Chondrocyte (in vitro differentiated cells): ENCODE measurements around the gene UPP2. TPM values are rescaled to one million over a fixed set of nuclear protein-coding genes. Genes with fewer than 3 reads are reported as not detected.

Source experiments
- DNase-seq: peaks from one replicate; pipeline ENCODE4 v3.0.0; 2021; ENCODE audit warnings: mixed read lengths, low spot score
- H3K27ac Mint-ChIP-seq: one replicate; pipeline ENCODE4 v1.8.0; 2021; ENCODE audit warnings: mild to moderate bottlenecking, moderate library complexity, mixed read lengths; ENCODE audit not compliant: unreplicated experiment
- H3K27me3 Mint-ChIP-seq: 2 replicates; pipeline ENCODE4 v1.8.0; 2021; ENCODE audit warnings: low read depth, mixed read lengths
- H3K36me3 Mint-ChIP-seq: 2 replicates; pipeline ENCODE4 v1.8.0; 2021; ENCODE audit warnings: low read depth, mixed read lengths
- H3K4me1 Mint-ChIP-seq: 2 replicates; pipeline ENCODE4 v1.8.0; 2021; ENCODE audit warnings: low read depth, mild to moderate bottlenecking, mixed read lengths
- H3K4me3 Mint-ChIP-seq: one replicate; pipeline ENCODE4 v1.8.0; 2021; ENCODE audit warnings: mild to moderate bottlenecking, moderate library complexity, mixed read lengths; ENCODE audit not compliant: unreplicated experiment
- H3K9me3 Mint-ChIP-seq: 2 replicates; pipeline ENCODE4 v1.8.0; 2021; ENCODE audit warnings: low read depth, mixed read lengths
- total RNA-seq: library from RNA; stranded (reverse); gene quantifications from 3 replicates; pipeline ENCODE4 v1.2.1, GENCODE V29; 2021
- TF ChIP-seq, protein P1 (sequence below): fragments of 200-600 bp; sonication (generic); IDR thresholded peaks from 2 replicates; pipeline ENCODE4 v1.5.0; 2021; ENCODE audit warnings: antibody characterized with exemption, mild to moderate bottlenecking, moderate library complexity

UPP2 gene
- total RNA-seq, 1 donor from 2014 or later = not detected

DNA sequence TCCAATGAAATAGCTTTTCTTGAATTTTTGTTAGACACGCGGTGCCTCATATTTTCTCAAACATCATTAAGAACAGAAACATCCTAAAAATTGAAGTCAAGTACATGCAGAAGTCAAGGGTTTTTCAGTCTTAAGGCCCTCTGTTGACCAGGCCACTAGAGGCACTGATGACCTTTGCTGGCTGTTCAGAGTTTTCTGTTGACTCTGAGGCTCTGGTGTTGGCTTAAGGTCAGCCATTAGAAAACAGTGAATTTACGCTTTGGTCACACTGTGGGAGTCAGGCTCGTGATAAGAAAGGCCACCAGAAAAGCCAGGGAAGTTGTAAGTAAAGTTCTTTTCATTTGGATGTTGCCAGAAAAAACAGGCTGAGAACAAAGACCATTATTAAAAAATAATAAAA lies 5.8 kb upstream of the UPP2 start:
- no peaks in the 10 kb centered on the region for H3K36me3 Mint-ChIP-seq
- no peak overlapping the region for H3K27ac Mint-ChIP-seq
- TF ChIP-seq, protein P1, sequence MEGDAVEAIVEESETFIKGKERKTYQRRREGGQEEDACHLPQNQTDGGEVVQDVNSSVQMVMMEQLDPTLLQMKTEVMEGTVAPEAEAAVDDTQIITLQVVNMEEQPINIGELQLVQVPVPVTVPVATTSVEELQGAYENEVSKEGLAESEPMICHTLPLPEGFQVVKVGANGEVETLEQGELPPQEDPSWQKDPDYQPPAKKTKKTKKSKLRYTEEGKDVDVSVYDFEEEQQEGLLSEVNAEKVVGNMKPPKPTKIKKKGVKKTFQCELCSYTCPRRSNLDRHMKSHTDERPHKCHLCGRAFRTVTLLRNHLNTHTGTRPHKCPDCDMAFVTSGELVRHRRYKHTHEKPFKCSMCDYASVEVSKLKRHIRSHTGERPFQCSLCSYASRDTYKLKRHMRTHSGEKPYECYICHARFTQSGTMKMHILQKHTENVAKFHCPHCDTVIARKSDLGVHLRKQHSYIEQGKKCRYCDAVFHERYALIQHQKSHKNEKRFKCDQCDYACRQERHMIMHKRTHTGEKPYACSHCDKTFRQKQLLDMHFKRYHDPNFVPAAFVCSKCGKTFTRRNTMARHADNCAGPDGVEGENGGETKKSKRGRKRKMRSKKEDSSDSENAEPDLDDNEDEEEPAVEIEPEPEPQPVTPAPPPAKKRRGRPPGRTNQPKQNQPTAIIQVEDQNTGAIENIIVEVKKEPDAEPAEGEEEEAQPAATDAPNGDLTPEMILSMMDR = no peak
- DNase-seq = no peak
- no peaks in the 10 kb centered on the region for H3K27me3 Mint-ChIP-seq
- H3K4me3 Mint-ChIP-seq = no peak overlapping the region
- no peaks in the 10 kb centered on the region for H3K4me1 Mint-ChIP-seq
- no peaks in the 10 kb centered on the region for H3K9me3 Mint-ChIP-seq

DNA sequence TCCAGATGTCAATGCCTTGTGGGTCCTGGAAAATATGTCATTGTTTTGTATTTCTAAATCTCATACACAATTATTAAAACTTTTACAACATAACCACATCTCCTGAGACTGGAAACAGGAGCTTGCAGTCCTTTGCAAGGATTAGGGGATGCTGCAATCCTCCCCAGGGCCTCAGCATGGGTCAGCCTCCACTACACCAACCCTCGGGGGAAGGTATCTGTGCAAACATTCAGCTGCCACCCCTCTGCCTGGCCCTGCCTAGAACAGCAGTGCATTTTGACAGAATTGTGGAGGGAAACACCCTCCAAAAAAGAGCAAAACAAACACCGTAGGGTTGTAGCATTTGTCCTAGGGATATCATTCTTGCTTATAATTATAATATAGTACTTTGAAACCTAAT lies 4.2 kb upstream of the UPP2 start:
- Mint-ChIP-seq H3K27ac (no peak overlapping the region), H3K9me3 (no peaks in the 10 kb centered on the region), H3K4me3 (no peak overlapping the region), H3K4me1 (no peaks in the 10 kb centered on the region), H3K27me3 (no peaks in the 10 kb centered on the region), H3K36me3 (no peaks in the 10 kb centered on the region)
- no peak for DNase-seq
- TF ChIP-seq, protein P1 = no peak

DNA sequence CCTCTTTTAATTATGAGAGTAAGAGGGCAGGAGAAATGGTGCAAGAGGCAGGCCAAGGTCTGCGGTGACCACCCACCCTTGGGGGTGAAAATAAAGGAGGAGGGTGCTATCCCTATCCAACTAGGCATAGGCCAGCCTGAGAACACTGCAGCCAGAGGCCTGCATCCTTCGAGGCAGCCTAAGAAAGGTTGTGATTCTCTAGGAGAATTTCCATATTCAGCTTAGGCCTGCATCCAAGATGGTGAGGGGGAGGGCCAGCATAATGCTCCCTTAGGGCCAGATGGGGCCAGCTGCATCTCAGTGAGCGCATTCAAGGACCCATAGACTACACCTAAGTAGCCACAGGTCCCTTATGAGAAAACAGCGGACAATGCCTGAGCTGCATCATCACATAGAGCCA lies 3.5 kb upstream of the UPP2 start:
- Mint-ChIP-seq H3K4me1 (no peaks in the 10 kb centered on the region), H3K4me3 (no peak overlapping the region), H3K36me3 (no peaks in the 10 kb centered on the region), H3K27ac (no peak overlapping the region), H3K27me3 (no peaks in the 10 kb centered on the region), H3K9me3 (no peaks in the 10 kb centered on the region)
- no peak for DNase-seq
- TF ChIP-seq, protein P1 = no peak

DNA sequence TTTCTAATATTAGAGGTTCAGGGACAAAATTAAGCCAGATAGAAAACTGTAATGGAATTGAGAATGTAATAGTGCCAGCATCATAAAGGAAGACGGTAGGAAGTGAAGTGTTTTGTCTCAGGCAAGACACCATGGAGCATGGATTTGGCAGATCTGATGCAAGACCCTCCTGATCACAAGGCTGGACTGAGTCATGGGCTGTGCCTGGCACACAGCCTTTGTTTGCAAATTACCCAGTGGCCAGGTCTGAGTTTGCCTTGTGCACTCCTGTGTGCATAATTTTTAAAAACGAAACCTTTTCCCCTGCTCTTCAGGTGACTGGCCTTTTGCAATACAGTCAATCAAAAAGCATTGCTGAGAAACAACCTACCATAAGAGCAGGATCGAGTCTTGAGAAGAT lies 2.0 kb upstream of the UPP2 start:
- Mint-ChIP-seq H3K36me3 (peaks cover 2% of the 10 kb centered on the region), H3K27ac (no peak overlapping the region), H3K4me1 (no peaks in the 10 kb centered on the region), H3K4me3 (no peak overlapping the region), H3K9me3 (no peaks in the 10 kb centered on the region), H3K27me3 (no peaks in the 10 kb centered on the region)
- TF ChIP-seq, protein P1 = no peak
- no peak for DNase-seq

DNA sequence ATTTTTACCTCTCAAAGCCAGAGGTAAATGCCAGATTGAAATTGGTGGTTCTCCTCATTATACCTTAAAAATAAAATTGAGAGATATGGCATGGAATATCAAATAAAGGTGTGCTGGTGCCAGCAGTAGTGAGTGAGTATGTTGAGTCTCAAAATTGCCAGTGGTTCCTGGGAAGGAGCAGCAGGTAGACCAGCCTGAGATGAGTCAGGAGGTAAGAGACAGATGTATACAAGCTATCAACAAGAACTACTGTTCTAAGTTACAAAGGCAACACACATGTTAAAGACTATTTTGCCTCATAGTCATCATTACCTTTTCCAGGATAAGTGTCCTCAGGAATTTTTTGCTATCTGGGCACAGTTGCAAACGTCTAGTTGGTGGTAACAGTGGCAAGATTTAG lies 1.3 kb upstream of the UPP2 start:
- TF ChIP-seq, protein P1 = no peak
- H3K27me3 Mint-ChIP-seq = no peaks in the 10 kb centered on the region
- no peaks in the 10 kb centered on the region for H3K9me3 Mint-ChIP-seq

More for the DNA sequence above, 1.3 kb upstream of the UPP2 start:
- no peaks in the 10 kb centered on the region for H3K4me1 Mint-ChIP-seq
- H3K27ac Mint-ChIP-seq = no peak overlapping the region
- H3K36me3 Mint-ChIP-seq = peaks cover 2% of the 10 kb centered on the region
- no peak overlapping the region for H3K4me3 Mint-ChIP-seq
- no peak for DNase-seq
